C4-2B (cell line): ENCODE results near the gene CDR2.
"Not testable (repeated sequence)": the region's sequence is repeated elsewhere in the genome, so short reads cannot be mapped to it uniquely, and the experiment has no call there.

Experiments
- H3K27ac ChIP-seq: fragments of 450-650 bp; 2 replicates; pipeline ENCODE4 v1.5.1; 2017
- CTCF ChIP-seq: fragments of 450-650 bp; conservative IDR thresholded peaks from 2 replicates; pipeline ENCODE4 v1.5.1; 2017; ENCODE audit warnings: mild to moderate bottlenecking
- ZFX ChIP-seq: fragments of 450-650 bp; IDR thresholded peaks from 2 replicates; pipeline ENCODE4 v1.6.1; 2017

CDR2 gene

GRCh38 chr16:22369221-22369811 lies 5.1 kb downstream of the CDR2 start:
- TF ChIP-seq CTCF (no peak), ZFX (no peak)
- H3K27ac ChIP-seq = peak overlapping the region; percentile 18; the same call in 1 of the 2 replicates

GRCh38 chr16:22368200-22368826 lies 6.1 kb downstream of the CDR2 start:
- H3K27ac ChIP-seq = not testable (repeated sequence)

GRCh38 chr16:22366889-22367288 lies 7.5 kb downstream of the CDR2 start:
- H3K27ac ChIP-seq = no peak overlapping the region
- TF ChIP-seq ZFX (no peak), CTCF (no peak)

- no peak overlapping the region for H3K27ac ChIP-seq
- TF ChIP-seq CTCF (no peak), ZFX (no peak)
Observed at GRCh38 chr16:22366371-22366770, 8.0 kb downstream of the CDR2 start.

- no peak for TF ChIP-seq CTCF
- TF ChIP-seq ZFX = no peak
- no peak overlapping the region for H3K27ac ChIP-seq
Observed at GRCh38 chr16:22364241-22364640, 10.2 kb downstream of the CDR2 start.

- no peak overlapping the region for H3K27ac ChIP-seq
- TF ChIP-seq CTCF = no peak
- TF ChIP-seq ZFX = no peak
Observed at GRCh38 chr16:22360963-22361659, 13.3 kb downstream of the CDR2 start.

- H3K27ac ChIP-seq = no peak overlapping the region
Observed at GRCh38 chr16:22359679-22360078, 14.7 kb downstream of the CDR2 start.

More at GRCh38 chr16:22359679-22360078, 14.7 kb downstream of the CDR2 start:
- TF ChIP-seq CTCF (no peak), ZFX (no peak)
